ENCODE measurements around the gene PDGFD. TPM values are rescaled to one million over a fixed set of nuclear protein-coding genes. Genes with fewer than 3 reads are reported as not detected.

PDGFD gene
- total RNA-seq, 1 experiment from 2014 or later = 2.6 TPM

DNA sequence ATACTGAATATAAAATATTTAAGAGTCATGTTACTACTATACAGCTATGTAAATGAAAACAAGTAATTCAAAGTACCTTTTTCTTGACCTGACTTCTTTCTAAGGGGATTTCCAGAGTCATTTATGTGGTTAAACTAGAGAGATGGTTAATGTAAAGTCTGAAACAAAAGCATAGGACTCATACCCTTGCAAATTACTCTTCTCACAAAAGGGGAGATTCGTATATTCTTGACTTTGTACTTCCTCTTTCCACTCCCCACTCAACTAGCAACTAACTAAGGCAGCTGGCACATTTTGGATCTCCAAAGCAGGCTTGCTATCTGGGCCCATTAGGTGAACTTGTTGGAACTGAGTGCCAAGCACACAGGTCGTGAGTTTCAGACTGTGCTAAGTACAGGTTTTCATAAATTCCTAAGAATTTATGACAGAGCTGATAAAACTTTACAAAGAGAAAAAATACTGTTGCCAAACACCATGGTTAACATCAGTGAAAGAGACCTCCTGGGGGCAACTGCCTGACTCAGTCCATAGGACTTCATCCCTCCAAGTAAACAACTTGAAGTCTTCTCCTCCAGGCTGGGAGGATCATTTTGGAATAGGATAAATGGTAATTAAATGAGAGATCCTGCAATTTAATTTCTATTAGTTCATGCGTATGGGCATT lies 204.5 kb downstream of the PDGFD start:
- Mint-ChIP-seq H3K4me1 (peaks cover 10% of the 10 kb centered on the region), H3K27ac (no peak overlapping the region), H3K9me3 (peaks cover 13% of the 10 kb centered on the region), H3K36me3 (peaks cover 4% of the 10 kb centered on the region; the same call in 1 of the 2 replicates), H3K4me3 (no peak overlapping the region), H3K27me3 (ENCODE audit: low read depth) (no peaks in the 10 kb centered on the region)
- no peak for DNase-seq (ENCODE audit: low spot score)
- ChIA-PET POLR2A (no interaction called here), CTCF (no interaction called here)
- ATAC-seq = no peak
- TF ChIP-seq FOXP1 (CRISPR knock-in tag; IDR thresholded peaks at IDR 0.05; ENCODE audit: borderline replicate concordance) (no peak), TCF7 (CRISPR knock-in tag; IDR thresholded peaks at IDR 0.05; ENCODE audit: low read depth) (no peak), ZNF423 (CRISPR knock-in tag; IDR thresholded peaks at IDR 0.05) (no peak), E2F1 (CRISPR knock-in tag; IDR thresholded peaks at IDR 0.05) (no peak), ZNF121 (CRISPR knock-in tag; IDR thresholded peaks at IDR 0.05) (no peak), CBFB (CRISPR knock-in tag; IDR thresholded peaks at IDR 0.05; ENCODE audit: low read depth) (no peak), ZBTB21 (CRISPR knock-in tag; IDR thresholded peaks at IDR 0.05; ENCODE audit: borderline replicate concordance) (no peak), GRHL2 (CRISPR knock-in tag; IDR thresholded peaks at IDR 0.05; ENCODE audit: insufficient replicate concordance, severe bottlenecking) (no peak), ZNF416 (CRISPR knock-in tag; IDR thresholded peaks at IDR 0.05) (no peak), NFE2L1 (CRISPR knock-in tag; IDR thresholded peaks at IDR 0.05) (no peak), HMGA2 (CRISPR knock-in tag; IDR thresholded peaks at IDR 0.05) (no peak), ATF6 (CRISPR knock-in tag; IDR thresholded peaks at IDR 0.05) (no peak), NR3C1 (CRISPR knock-in tag; conservative IDR thresholded peaks at IDR 0.05; ENCODE audit: low read depth) (no peak)
- TF ChIP-seq, protein P1, sequence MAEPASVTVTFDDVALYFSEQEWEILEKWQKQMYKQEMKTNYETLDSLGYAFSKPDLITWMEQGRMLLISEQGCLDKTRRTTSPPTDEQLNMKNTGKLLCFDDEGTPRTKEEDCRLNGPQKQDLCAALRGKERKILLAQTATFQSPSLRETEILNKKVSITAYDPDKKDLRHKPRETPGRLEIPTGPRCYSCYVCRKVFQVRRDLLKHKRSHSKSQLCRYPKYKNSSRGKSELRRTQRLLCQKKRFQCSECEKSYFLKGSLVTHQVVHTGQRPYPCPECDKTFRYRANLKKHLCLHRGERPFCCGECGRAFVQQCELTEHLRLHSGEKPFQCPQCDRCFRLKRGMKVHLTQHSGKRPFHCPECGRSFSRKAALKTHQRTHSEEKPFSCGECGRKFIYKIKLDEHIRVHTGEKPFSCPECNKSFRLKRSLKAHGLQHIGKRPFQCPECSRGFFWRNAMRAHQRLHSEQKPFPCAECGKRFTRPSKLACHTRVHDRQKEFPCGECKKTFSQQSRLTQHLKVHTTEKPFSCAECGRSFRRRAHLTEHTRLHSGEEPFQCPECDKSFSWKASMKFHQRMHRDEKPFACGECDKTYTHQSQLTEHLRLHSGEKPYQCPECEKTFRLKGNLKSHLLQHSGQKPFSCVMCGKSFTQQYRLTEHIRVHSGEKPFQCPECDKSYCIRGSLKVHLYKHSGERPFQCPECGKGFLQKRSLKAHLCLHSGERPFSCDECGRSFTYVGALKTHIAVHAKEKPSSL (CRISPR knock-in tag; conservative IDR thresholded peaks at IDR 0.05) = no peak
- TF ChIP-seq, protein P2, sequence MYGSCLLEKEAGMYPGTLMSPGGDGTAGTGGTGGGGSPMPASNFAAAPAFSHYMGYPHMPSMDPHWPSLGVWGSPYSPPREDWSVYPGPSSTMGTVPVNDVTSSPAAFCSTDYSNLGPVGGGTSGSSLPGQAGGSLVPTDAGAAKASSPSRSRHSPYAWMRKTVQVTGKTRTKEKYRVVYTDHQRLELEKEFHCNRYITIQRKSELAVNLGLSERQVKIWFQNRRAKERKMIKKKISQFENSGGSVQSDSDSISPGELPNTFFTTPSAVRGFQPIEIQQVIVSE (CRISPR knock-in tag; IDR thresholded peaks at IDR 0.05; ENCODE audit: borderline replicate concordance) = no peak

GRCh38 chr11:103958475-103959215 lies 205.3 kb downstream of the PDGFD start:
- no peak for ATAC-seq
- Mint-ChIP-seq H3K4me1 (peaks cover 13% of the 10 kb centered on the region), H3K27me3 (ENCODE audit: low read depth) (no peaks in the 10 kb centered on the region), H3K4me3 (no peak overlapping the region), H3K27ac (no peak overlapping the region), H3K36me3 (peaks cover 4% of the 10 kb centered on the region; the same call in 1 of the 2 replicates), H3K9me3 (peaks cover 13% of the 10 kb centered on the region)
- no peak for DNase-seq (ENCODE audit: low spot score)
- ChIA-PET CTCF (no interaction called here), POLR2A (no interaction called here)
- no peak for TF ChIP-seq ZNF138 (CRISPR knock-in tag; conservative IDR thresholded peaks at IDR 0.05)
- no peak for TF ChIP-seq ZNF396 (CRISPR knock-in tag; IDR thresholded peaks at IDR 0.05; ENCODE audit: borderline replicate concordance)
- TF ChIP-seq, protein P3, sequence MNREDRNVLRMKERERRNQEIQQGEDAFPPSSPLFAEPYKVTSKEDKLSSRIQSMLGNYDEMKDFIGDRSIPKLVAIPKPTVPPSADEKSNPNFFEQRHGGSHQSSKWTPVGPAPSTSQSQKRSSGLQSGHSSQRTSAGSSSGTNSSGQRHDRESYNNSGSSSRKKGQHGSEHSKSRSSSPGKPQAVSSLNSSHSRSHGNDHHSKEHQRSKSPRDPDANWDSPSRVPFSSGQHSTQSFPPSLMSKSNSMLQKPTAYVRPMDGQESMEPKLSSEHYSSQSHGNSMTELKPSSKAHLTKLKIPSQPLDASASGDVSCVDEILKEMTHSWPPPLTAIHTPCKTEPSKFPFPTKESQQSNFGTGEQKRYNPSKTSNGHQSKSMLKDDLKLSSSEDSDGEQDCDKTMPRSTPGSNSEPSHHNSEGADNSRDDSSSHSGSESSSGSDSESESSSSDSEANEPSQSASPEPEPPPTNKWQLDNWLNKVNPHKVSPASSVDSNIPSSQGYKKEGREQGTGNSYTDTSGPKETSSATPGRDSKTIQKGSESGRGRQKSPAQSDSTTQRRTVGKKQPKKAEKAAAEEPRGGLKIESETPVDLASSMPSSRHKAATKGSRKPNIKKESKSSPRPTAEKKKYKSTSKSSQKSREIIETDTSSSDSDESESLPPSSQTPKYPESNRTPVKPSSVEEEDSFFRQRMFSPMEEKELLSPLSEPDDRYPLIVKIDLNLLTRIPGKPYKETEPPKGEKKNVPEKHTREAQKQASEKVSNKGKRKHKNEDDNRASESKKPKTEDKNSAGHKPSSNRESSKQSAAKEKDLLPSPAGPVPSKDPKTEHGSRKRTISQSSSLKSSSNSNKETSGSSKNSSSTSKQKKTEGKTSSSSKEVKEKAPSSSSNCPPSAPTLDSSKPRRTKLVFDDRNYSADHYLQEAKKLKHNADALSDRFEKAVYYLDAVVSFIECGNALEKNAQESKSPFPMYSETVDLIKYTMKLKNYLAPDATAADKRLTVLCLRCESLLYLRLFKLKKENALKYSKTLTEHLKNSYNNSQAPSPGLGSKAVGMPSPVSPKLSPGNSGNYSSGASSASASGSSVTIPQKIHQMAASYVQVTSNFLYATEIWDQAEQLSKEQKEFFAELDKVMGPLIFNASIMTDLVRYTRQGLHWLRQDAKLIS (CRISPR knock-in tag; IDR thresholded peaks at IDR 0.05; ENCODE audit: borderline replicate concordance) = no peak
- no peak for TF ChIP-seq MXD4 (CRISPR knock-in tag; IDR thresholded peaks at IDR 0.05; ENCODE audit: borderline replicate concordance)
- no peak for TF ChIP-seq MLX (CRISPR knock-in tag; IDR thresholded peaks at IDR 0.05)
- TF ChIP-seq RORB (CRISPR knock-in tag; IDR thresholded peaks at IDR 0.05) = no peak
- TF ChIP-seq ZNF121 (CRISPR knock-in tag; IDR thresholded peaks at IDR 0.05) = no peak
- TF ChIP-seq SP1 (CRISPR knock-in tag; conservative IDR thresholded peaks at IDR 0.05) = no peak
- TF ChIP-seq EMX1 (CRISPR knock-in tag; IDR thresholded peaks at IDR 0.05) = no peak

Measured in WTC11 (cell line).